H9 (cell line): ENCODE data around the gene RANBP3. TPM values are rescaled to one million over a fixed set of nuclear protein-coding genes. Genes with fewer than 3 reads are reported as not detected.

Source experiments
- DNase-seq: peaks from one replicate; pipeline ENCODE4 v3.0.0-alpha.2; 2017
- H2AFZ ChIP-seq: one replicate; pipeline ENCODE4 v1.6.1; 2013; ENCODE audit warnings: mild to moderate bottlenecking, low read length, control low read depth, moderate library complexity
- H2AK5ac ChIP-seq: 2 replicates; pipeline ENCODE4 v1.6.1; 2013; ENCODE audit warnings: low read length, control low read depth, mixed read lengths; ENCODE audit not compliant: insufficient read length
- H2BK120ac ChIP-seq: one replicate; pipeline ENCODE4 v1.6.1; 2013; ENCODE audit warnings: low read depth, mild to moderate bottlenecking, low read length, control low read depth, inconsistent platforms; ENCODE audit not compliant: poor library complexity, severe bottlenecking
- H2BK12ac ChIP-seq: 2 replicates; pipeline ENCODE4 v1.6.1; 2013; ENCODE audit warnings: low read length, control low read depth, mixed read lengths, low read depth; ENCODE audit not compliant: insufficient read length
- H2BK15ac ChIP-seq: 2 replicates; pipeline ENCODE4 v1.6.1; 2013; ENCODE audit warnings: low read depth, low read length, control low read depth
- H2BK20ac ChIP-seq: one replicate; pipeline ENCODE4 v1.6.1; 2013; ENCODE audit warnings: low read depth, mild to moderate bottlenecking, low read length, control low read depth, inconsistent platforms; ENCODE audit not compliant: poor library complexity, severe bottlenecking
- H2BK5ac ChIP-seq: 2 replicates; pipeline ENCODE4 v1.6.1; 2013; ENCODE audit warnings: low read length, control low read depth, mixed read lengths; ENCODE audit not compliant: insufficient read length
- H3K14ac ChIP-seq: 2 replicates; pipeline ENCODE4 v1.6.1; 2013; ENCODE audit warnings: low read length, control low read depth; ENCODE audit not compliant: insufficient read depth
- H3K18ac ChIP-seq: 2 replicates; pipeline ENCODE4 v1.6.1; 2013; ENCODE audit warnings: low read depth, mild to moderate bottlenecking, mixed read lengths, low read length, control low read depth; ENCODE audit not compliant: insufficient read length
- H3K23ac ChIP-seq: 2 replicates; pipeline ENCODE4 v1.6.1; 2013; ENCODE audit warnings: low read length, control low read depth, mixed read lengths, low read depth; ENCODE audit not compliant: insufficient read length
- H3K23me2 ChIP-seq: 2 replicates; pipeline ENCODE4 v1.6.1; 2013; ENCODE audit warnings: low read depth, mild to moderate bottlenecking, mixed read lengths, low read length, control low read depth; ENCODE audit not compliant: insufficient read length, poor library complexity, severe bottlenecking
- H3K27ac ChIP-seq: 2 replicates; pipeline ENCODE4 v1.5.1; 2013; ENCODE audit warnings: low read length, control low read depth, mixed read lengths, low read depth; ENCODE audit not compliant: insufficient read length
- H3K27me3 ChIP-seq: 2 replicates; pipeline ENCODE4 v1.6.1; 2013; ENCODE audit warnings: low read length, control low read depth, inconsistent platforms; ENCODE audit not compliant: insufficient read depth
- H3K4ac ChIP-seq: 2 replicates; pipeline ENCODE4 v1.6.1; 2013; ENCODE audit warnings: low read depth, mild to moderate bottlenecking, control low read depth, inconsistent platforms, low read length, moderate library complexity
- H3K4me1 ChIP-seq: 2 replicates; pipeline ENCODE4 v1.6.1; 2013; ENCODE audit warnings: low read length, control low read depth, inconsistent platforms; ENCODE audit not compliant: insufficient read depth
- H3K4me2 ChIP-seq: 2 replicates; pipeline ENCODE4 v1.6.1; 2013; ENCODE audit warnings: low read length, control low read depth, mixed read lengths; ENCODE audit not compliant: insufficient read length, insufficient read depth
- H3K56ac ChIP-seq: 2 replicates; pipeline ENCODE4 v1.6.1; 2013; ENCODE audit warnings: low read depth, mild to moderate bottlenecking, mixed read lengths, low read length, control low read depth; ENCODE audit not compliant: insufficient read length
- H3K79me1 ChIP-seq: 2 replicates; pipeline ENCODE4 v1.6.1; 2013; ENCODE audit warnings: low read depth, mild to moderate bottlenecking, moderate library complexity, low read length, control low read depth, inconsistent platforms; ENCODE audit not compliant: insufficient read depth, poor library complexity, severe bottlenecking
- H3K79me2 ChIP-seq: 2 replicates; pipeline ENCODE4 v1.6.1; 2013; ENCODE audit warnings: low read length, control low read depth, inconsistent platforms; ENCODE audit not compliant: insufficient read depth
- H3K9ac ChIP-seq: 2 replicates; pipeline ENCODE4 v1.6.1; 2013; ENCODE audit warnings: low read length, control low read depth, mixed read lengths; ENCODE audit not compliant: insufficient read length; ENCODE audit errors: extremely low read depth
- H3K9me3 ChIP-seq: one replicate; pipeline ENCODE4 v1.6.1; 2013; ENCODE audit warnings: low read depth, low read length, inconsistent platforms; ENCODE audit not compliant: control insufficient read depth
- H3T11ph ChIP-seq: one replicate; pipeline ENCODE4 v1.6.1; 2013; ENCODE audit warnings: mild to moderate bottlenecking, low read length, control low read depth, inconsistent platforms
- H4K20me1 ChIP-seq: one replicate; pipeline ENCODE4 v1.6.1; 2013; ENCODE audit not compliant: control insufficient read depth, insufficient read length, insufficient read depth
- H4K5ac ChIP-seq: 2 replicates; pipeline ENCODE4 v1.6.1; 2013; ENCODE audit warnings: low read depth, mild to moderate bottlenecking, mixed read lengths, low read length, control low read depth; ENCODE audit not compliant: insufficient read length
- H4K8ac ChIP-seq: replicated peaks from 2 replicates; pipeline ENCODE4 v1.6.1; 2013; ENCODE audit warnings: low read length, control low read depth, mixed read lengths, low read depth; ENCODE audit not compliant: insufficient read length
- H4K91ac ChIP-seq: 2 replicates; pipeline ENCODE4 v1.6.1; 2013; ENCODE audit warnings: low read depth, mild to moderate bottlenecking, moderate library complexity, mixed read lengths, low read length, control low read depth; ENCODE audit not compliant: insufficient read length
- H3K27ac Mint-ChIP-seq, 3 experiments: 2 replicates in 2 of 3; 3 replicates in 1 of 3; pipeline ENCODE4 v1.8.0; 2020 to 2021; ENCODE audit warnings: mixed read lengths in 3 of 3, mild to moderate bottlenecking in 1 of 3, moderate library complexity in 1 of 3
- H3K27me3 Mint-ChIP-seq: 2 replicates; pipeline ENCODE4 v1.8.0; 2021; ENCODE audit warnings: low read depth, mild to moderate bottlenecking, moderate library complexity, mixed read lengths
- H3K36me3 Mint-ChIP-seq, 3 experiments: 2 replicates in 2 of 3; 3 replicates in 1 of 3; pipeline ENCODE4 v1.8.0; 2020 to 2021; ENCODE audit warnings: low read depth in 3 of 3, mixed read lengths in 3 of 3; ENCODE audit not compliant: insufficient read depth in 1 of 3
- H3K4me1 Mint-ChIP-seq, 2 experiments: 2 replicates each; pipeline ENCODE4 v1.8.0; 2020; ENCODE audit warnings: mixed read lengths in 2 of 2
- H3K4me3 Mint-ChIP-seq, 2 experiments: 2 replicates in 1 of 2; 3 replicates in 1 of 2; pipeline ENCODE4 v1.8.0; 2020 to 2021; ENCODE audit warnings: mild to moderate bottlenecking in 2 of 2, mixed read lengths in 2 of 2, moderate library complexity in 1 of 2
- H3K9me3 Mint-ChIP-seq, 2 experiments: 2 replicates in 1 of 2; 3 replicates in 1 of 2; pipeline ENCODE4 v1.8.0; 2020; ENCODE audit warnings: mild to moderate bottlenecking in 2 of 2, mixed read lengths in 2 of 2, moderate library complexity in 1 of 2
- WGBS: extraction: QIAGEN DNeasy Blood & Tissue Kit; methylation state at CpG from one replicate; pipeline ENCODE4 v1.1.7; 2013; ENCODE audit warnings: missing lambda C conversion rate, low lambda C conversion rate, mixed read lengths; ENCODE audit not compliant: insufficient read length; ENCODE audit errors: extremely low coverage; 5-methylcytosine and 5-hydroxymethylcytosine counted together
- total RNA-seq: library from RNA; stranded (reverse); gene quantifications from 2 replicates; pipeline ENCODE4 v1.2.1, GENCODE V29; 2021
- TF ChIP-seq, protein P1 (sequence below): fragments of 200-600 bp; sonication (generic); conservative IDR thresholded peaks from 3 replicates; pipeline ENCODE4 v1.8.0; 2021; ENCODE audit warnings: antibody characterized with exemption, mild to moderate bottlenecking

RANBP3 gene
- total RNA-seq, 1 experiment from 2014 or later = 86.5 TPM

GRCh38 chr19:6021878-6022569, 44.1 kb upstream of the RANBP3 start:
- Histone ChIP-seq H3K27me3 (no peaks in the 10 kb centered on the region; the same call in 1 of the 2 replicates), H3K18ac (no peak overlapping the region), H4K5ac (no peak overlapping the region), H2BK5ac (no peak overlapping the region), H4K20me1 (no peaks in the 10 kb centered on the region), H3K27ac (no peak overlapping the region), H3K4me1 (no peaks in the 10 kb centered on the region), H3K9me3 (no peaks in the 10 kb centered on the region), H3K4ac (no peak overlapping the region), H3K79me2 (no peaks in the 10 kb centered on the region), H3K23ac (no peak overlapping the region), H3K56ac (no peak overlapping the region), H2BK15ac (no peak overlapping the region), H3K79me1 (no peaks in the 10 kb centered on the region), H3K9ac (no peak overlapping the region), H3K14ac (no peak overlapping the region), H2BK20ac (no peak overlapping the region), H2BK120ac (no peak overlapping the region), H4K91ac (no peak overlapping the region), H2AK5ac (no peak overlapping the region), H3K4me2 (no peak overlapping the region), H2BK12ac (no peak overlapping the region), H3K23me2 (no peaks in the 10 kb centered on the region), H3T11ph (no peak overlapping the region), H4K8ac (no peak overlapping the region), H2AFZ (no peak overlapping the region)
- TF ChIP-seq, protein P1, sequence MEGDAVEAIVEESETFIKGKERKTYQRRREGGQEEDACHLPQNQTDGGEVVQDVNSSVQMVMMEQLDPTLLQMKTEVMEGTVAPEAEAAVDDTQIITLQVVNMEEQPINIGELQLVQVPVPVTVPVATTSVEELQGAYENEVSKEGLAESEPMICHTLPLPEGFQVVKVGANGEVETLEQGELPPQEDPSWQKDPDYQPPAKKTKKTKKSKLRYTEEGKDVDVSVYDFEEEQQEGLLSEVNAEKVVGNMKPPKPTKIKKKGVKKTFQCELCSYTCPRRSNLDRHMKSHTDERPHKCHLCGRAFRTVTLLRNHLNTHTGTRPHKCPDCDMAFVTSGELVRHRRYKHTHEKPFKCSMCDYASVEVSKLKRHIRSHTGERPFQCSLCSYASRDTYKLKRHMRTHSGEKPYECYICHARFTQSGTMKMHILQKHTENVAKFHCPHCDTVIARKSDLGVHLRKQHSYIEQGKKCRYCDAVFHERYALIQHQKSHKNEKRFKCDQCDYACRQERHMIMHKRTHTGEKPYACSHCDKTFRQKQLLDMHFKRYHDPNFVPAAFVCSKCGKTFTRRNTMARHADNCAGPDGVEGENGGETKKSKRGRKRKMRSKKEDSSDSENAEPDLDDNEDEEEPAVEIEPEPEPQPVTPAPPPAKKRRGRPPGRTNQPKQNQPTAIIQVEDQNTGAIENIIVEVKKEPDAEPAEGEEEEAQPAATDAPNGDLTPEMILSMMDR = peak; percentile 95
- peaks cover 58% of the 10 kb centered on the region for H3K27me3 Mint-ChIP-seq
- no peaks in the 10 kb centered on the region; a peak in 1 of 5 replicates for H3K9me3 Mint-ChIP-seq
- peaks cover 9 to 31% of the 10 kb centered on the region in 2 experiments; a peak in 3 of 4 replicates for H3K4me1 Mint-ChIP-seq
- H3K4me3 Mint-ChIP-seq = no peak overlapping the region
- DNase-seq = peak; percentile 84
- no CpG with 5 or more reads among the region's 29 CpGs for WGBS
- peak overlapping the region in 2 of 3 experiments; percentile 23 to 89; a peak in 3 of 7 replicates for H3K27ac Mint-ChIP-seq
- H3K36me3 Mint-ChIP-seq = no peaks in the 10 kb centered on the region
